Skeletal muscle tissue (tissue), 4 donors: ENCODE results near the gene OR1L1. TPM values are rescaled to one million over a fixed set of nuclear protein-coding genes. Genes with fewer than 3 reads are reported as not detected.

Experiments used
- H3K27ac ChIP-seq: one replicate; pipeline ENCODE4 v1.7.0; 2013; ENCODE audit warnings: mild to moderate bottlenecking, low read depth, low read length, inconsistent platforms
- H3K27me3 ChIP-seq, 3 donors: one replicate each; pipeline ENCODE4 v1.7.0; 2013; ENCODE audit warnings: low read length in 3 of 3; ENCODE audit not compliant: control insufficient read depth in 3 of 3, insufficient read depth in 3 of 3
- H3K36me3 ChIP-seq, 3 donors: one replicate each; pipeline ENCODE4 v1.7.0; 2013; ENCODE audit warnings: low read length in 3 of 3; ENCODE audit not compliant: control insufficient read depth in 3 of 3, insufficient read depth in 3 of 3
- H3K4me1 ChIP-seq, 3 donors: one replicate each; pipeline ENCODE4 v1.7.0; 2013; ENCODE audit warnings: low read length in 3 of 3, mild to moderate bottlenecking in 3 of 3; ENCODE audit not compliant: control insufficient read depth in 3 of 3, insufficient read depth in 3 of 3
- H3K4me3 ChIP-seq, 3 donors: one replicate each; pipeline ENCODE4 v1.7.0; 2013; ENCODE audit warnings: low read length in 3 of 3
- H3K9ac ChIP-seq, 3 donors: one replicate each; pipeline ENCODE4 v1.7.0; 2013; ENCODE audit warnings: low read length in 3 of 3, mild to moderate bottlenecking in 3 of 3, moderate library complexity in 2 of 3, low read depth in 1 of 3
- H3K9me3 ChIP-seq, 3 donors: one replicate each; pipeline ENCODE4 v1.7.0; 2013; ENCODE audit warnings: low read length in 3 of 3; ENCODE audit not compliant: control insufficient read depth in 3 of 3
- total RNA-seq: library from RNA; depleted of rRNA; stranded (reverse); fragments of >200 nt; gene quantifications from one replicate; pipeline ENCODE4 v1.2.3, GENCODE V29; 2014
- donor health status: Osteomylitis.

The OR1L1 gene, protein sequence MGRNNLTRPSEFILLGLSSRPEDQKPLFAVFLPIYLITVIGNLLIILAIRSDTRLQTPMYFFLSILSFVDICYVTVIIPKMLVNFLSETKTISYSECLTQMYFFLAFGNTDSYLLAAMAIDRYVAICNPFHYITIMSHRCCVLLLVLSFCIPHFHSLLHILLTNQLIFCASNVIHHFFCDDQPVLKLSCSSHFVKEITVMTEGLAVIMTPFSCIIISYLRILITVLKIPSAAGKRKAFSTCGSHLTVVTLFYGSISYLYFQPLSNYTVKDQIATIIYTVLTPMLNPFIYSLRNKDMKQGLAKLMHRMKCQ
- not detected for total RNA-seq

DNA sequence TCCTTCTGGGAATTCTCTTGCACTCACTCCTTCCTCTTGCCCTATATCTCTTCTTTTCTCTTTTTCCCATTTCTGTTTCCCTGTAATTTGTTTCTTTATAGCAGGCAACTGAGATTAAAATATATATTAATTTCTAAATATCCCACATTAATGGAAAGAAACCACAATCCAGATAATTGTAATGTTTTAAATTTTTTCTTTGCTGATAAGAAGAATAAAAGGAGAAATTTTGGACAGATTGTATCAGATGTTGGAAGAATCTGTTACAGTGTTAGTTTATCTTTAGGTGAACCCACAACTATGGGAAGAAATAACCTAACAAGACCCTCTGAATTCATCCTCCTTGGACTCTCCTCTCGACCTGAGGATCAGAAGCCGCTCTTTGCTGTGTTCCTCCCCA lies at the start of gene OR1L1:
TSS of gene OR1L1 (plus strand) at position 301 of the 400 bp plus-strand sequence. CDS start at position 301, 0 bp downstream.
- H3K27ac ChIP-seq, result no peak within 1 kb of the TSS
- H3K9me3 ChIP-seq, result peaks cover 0 to 7% (median 0%) of the 10 kb centered on the region in 3 donors
- H3K9ac ChIP-seq, result no peak within 1 kb of the TSS
- no peaks in the 10 kb centered on the region for H3K36me3 ChIP-seq
- no peak within 1 kb of the TSS for H3K4me3 ChIP-seq
- no peaks in the 10 kb centered on the region for H3K4me1 ChIP-seq
- H3K27me3 ChIP-seq, result no peaks in the 10 kb centered on the region

- Histone ChIP-seq H3K9ac (no peak within 1 kb of the TSS), H3K27ac (no peak within 1 kb of the TSS), H3K9me3 (no peaks in the 10 kb centered on the region), H3K4me3 (no peak within 1 kb of the TSS), H3K4me1 (no peaks in the 10 kb centered on the region), H3K36me3 (no peaks in the 10 kb centered on the region), H3K27me3 (no peaks in the 10 kb centered on the region)
Observed at GRCh38 chr9:122614362-122614761, 47.2 kb upstream of the OR1L1 start, which contains the start of gene OR1Q1. Gene OR1Q1 (plus strand): TSS chr9:122614738. CDS start chr9:122614738, 0 bp downstream.

GRCh38 chr9:122619996-122620395 lies 41.5 kb upstream of the OR1L1 start:
- Histone ChIP-seq H3K4me3 (no peak overlapping the region), H3K4me1 (no peaks in the 10 kb centered on the region), H3K36me3 (no peaks in the 10 kb centered on the region), H3K27ac (no peak overlapping the region), H3K9ac (no peak overlapping the region), H3K9me3 (no peaks in the 10 kb centered on the region), H3K27me3 (no peaks in the 10 kb centered on the region)

- H3K27me3 ChIP-seq, result no peaks in the 10 kb centered on the region
Observed at GRCh38 chr9:122642226-122642625, 19.3 kb upstream of the OR1L1 start.

DNA sequence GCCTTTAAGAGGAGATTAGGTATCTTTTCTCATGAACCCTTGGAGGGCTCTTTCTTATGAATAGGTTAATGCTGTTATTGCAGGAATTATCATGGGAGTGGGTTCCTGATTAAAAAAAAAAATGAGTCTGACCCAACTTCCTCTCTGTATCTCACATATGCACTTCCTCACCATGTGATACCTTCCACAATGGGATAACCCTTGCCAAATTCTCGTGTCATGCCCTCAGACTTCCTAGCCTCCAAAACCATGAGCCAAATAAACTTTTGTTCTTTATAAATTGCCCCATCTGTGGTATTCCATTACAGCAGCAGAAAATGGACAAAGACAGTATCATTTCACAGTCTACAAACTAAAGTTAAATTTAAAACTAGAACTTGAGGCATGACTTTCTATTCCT lies 5.1 kb upstream of the OR1L1 start:
- Histone ChIP-seq H3K4me1 (no peaks in the 10 kb centered on the region), H3K36me3 (no peaks in the 10 kb centered on the region), H3K4me3 (no peak overlapping the region), H3K9me3 (no peaks in the 10 kb centered on the region), H3K27ac (no peak overlapping the region), H3K27me3 (no peaks in the 10 kb centered on the region), H3K9ac (no peak overlapping the region)

More at GRCh38 chr9:122642226-122642625, 19.3 kb upstream of the OR1L1 start:
- Histone ChIP-seq H3K36me3 (no peaks in the 10 kb centered on the region), H3K27ac (no peak overlapping the region), H3K4me3 (no peak overlapping the region), H3K9ac (no peak overlapping the region), H3K9me3 (peaks cover 3 to 4% (median 4%) of the 10 kb centered on the region in 3 donors), H3K4me1 (no peaks in the 10 kb centered on the region)

DNA sequence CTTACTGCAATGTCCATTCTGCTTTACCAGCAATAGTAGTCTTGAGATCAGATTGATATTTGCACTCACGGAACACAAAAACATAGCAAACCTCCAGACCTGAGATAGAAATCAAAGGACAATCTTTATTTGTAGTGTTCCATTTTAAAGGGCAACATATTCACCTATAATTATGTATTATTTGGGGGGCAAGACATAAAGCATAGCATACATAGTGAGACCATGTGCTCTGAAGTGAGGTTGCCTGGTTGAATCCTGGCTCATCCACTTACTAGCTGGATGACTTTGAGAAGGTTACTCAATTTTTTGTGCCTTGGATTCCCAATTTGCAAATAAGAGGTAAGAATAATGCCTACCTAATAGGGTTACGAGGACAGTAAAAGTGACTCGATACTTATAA lies 4.0 kb upstream of the OR1L1 start, which contains the start of gene OR1B1:
TSS of gene OR1B1 (minus strand) at position 101 of the 400 bp plus-strand sequence.
- H3K4me1 ChIP-seq, result no peaks in the 10 kb centered on the region
- peaks cover 0 to 1% (median 0%) of the 10 kb centered on the region in 3 donors for H3K9me3 ChIP-seq
- no peak within 1 kb of the TSS for H3K9ac ChIP-seq
- H3K36me3 ChIP-seq, result no peaks in the 10 kb centered on the region
- no peaks in the 10 kb centered on the region for H3K27me3 ChIP-seq
- no peak within 1 kb of the TSS for H3K27ac ChIP-seq
- no peak within 1 kb of the TSS for H3K4me3 ChIP-seq

- no peaks in the 10 kb centered on the region for H3K36me3 ChIP-seq
- H3K9ac ChIP-seq, result no peak overlapping the region
- H3K27ac ChIP-seq, result no peak overlapping the region
- no peaks in the 10 kb centered on the region for H3K27me3 ChIP-seq
- H3K9me3 ChIP-seq, result peaks cover 0 to 4% (median 2%) of the 10 kb centered on the region in 3 donors
- no peaks in the 10 kb centered on the region for H3K4me1 ChIP-seq
- no peak overlapping the region for H3K4me3 ChIP-seq
Observed at GRCh38 chr9:122672481-122672880, 11.0 kb downstream of the OR1L1 start.

DNA sequence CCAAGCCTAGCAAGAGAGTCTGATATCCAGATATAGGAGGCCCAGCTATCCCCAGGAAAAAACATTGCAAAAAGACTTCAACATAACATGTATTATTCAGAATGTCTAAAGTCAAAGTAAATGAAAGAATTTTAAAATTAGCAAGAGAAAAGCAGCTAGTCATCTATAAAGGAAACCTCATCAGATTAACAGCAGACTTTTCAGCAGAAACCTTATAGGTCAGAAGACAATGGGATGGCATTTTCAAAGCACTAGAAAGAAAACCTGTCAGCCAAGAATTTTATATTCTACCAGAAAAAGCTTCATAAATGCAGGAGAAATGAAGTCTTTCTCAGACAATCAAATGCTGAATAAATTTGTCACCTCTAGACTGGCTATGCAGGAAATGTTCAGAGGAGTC lies 23.3 kb downstream of the OR1L1 start:
- Histone ChIP-seq H3K4me1 (no peaks in the 10 kb centered on the region), H3K27me3 (no peaks in the 10 kb centered on the region), H3K27ac (no peak overlapping the region), H3K36me3 (no peaks in the 10 kb centered on the region), H3K4me3 (no peak overlapping the region), H3K9ac (no peak overlapping the region), H3K9me3 (peaks cover 0 to 4% (median 2%) of the 10 kb centered on the region in 3 donors)

- no peak overlapping the region for H3K27ac ChIP-seq
Observed at GRCh38 chr9:122695696-122696095, 34.2 kb downstream of the OR1L1 start.

More at GRCh38 chr9:122695696-122696095, 34.2 kb downstream of the OR1L1 start:
- no peaks in the 10 kb centered on the region for H3K4me1 ChIP-seq
- H3K36me3 ChIP-seq, result no peaks in the 10 kb centered on the region
- no peak overlapping the region for H3K4me3 ChIP-seq
- peaks cover 0 to 4% (median 2%) of the 10 kb centered on the region in 3 donors for H3K9me3 ChIP-seq
- no peaks in the 10 kb centered on the region for H3K27me3 ChIP-seq
- H3K9ac ChIP-seq, result no peak overlapping the region
